Esophagus muscularis mucosa (tissue), 4 donors: Measurements from ENCODE around the gene EFNA4.

Experiments used
- CTCF ChIP-seq, 3 experiments: fragments of 200-600 bp in 2 of 3; fragments of 450-650 bp in 1 of 3; sonication (generic) in 2 of 3; IDR thresholded peaks; one replicate each; pipeline ENCODE4 v1.5.1; 2017 to 2019; ENCODE audit warnings: antibody characterized with exemption in 3 of 3, mild to moderate bottlenecking in 2 of 3, moderate library complexity in 1 of 3
- EP300 ChIP-seq: sonication (generic); formaldehyde crosslinking; IDR thresholded peaks from one replicate; pipeline ENCODE4 v1.6.1; 2017; ENCODE audit warnings: antibody characterized with exemption
- POLR2A ChIP-seq: fragments of 450-650 bp; IDR thresholded peaks from one replicate; pipeline ENCODE4 v1.6.1; 2017; ENCODE audit warnings: antibody characterized with exemption, moderate library complexity, mild to moderate bottlenecking, low read depth

GRCh38 chr1:155033524-155033923 is 30.0 kb upstream of the EFNA4 start, which contains the start of the genes DCST1 and DCST2:
- TF ChIP-seq POLR2A (no peak), EP300 (no peak), CTCF (IDR thresholded peaks at IDR 0.05) (no peak)
